NCI-H2227 (cell line): ENCODE results near the gene DNPEP.
"Not testable (repeated sequence)": the region's sequence is repeated elsewhere in the genome, so short reads cannot be mapped to it uniquely, and the experiment has no call there.

Experiments
- DNase-seq: peaks from one replicate; lab custom pipeline; 2025; ENCODE audit not compliant: unreplicated experiment; lab: John Stamatoyannopoulos, UW

DNPEP gene

GRCh38 chr2:219402665-219403515 lies 15.2 kb upstream of the DNPEP start:
- peak; percentile 91 for DNase-seq

DNA sequence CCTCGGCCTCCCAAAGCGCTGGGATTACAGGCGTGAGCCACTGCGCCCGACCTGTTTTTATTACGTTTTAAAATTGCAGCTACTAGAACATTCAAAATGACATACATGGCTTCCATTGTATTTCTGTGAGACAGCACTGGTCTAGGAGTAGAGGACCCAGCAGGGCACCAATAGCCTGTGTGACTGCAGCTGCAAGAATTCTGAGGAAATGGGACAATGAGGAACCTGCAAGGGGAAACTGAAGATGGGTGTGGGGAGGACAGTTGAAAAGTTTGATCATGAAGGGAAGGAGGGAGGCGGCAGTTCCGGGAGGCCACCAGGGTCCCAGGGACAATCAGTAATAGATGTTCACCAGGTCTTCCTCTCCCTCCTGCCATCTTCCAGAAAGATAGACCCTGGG lies 13.9 kb upstream of the DNPEP start:
- DNase-seq, result no peak

DNA sequence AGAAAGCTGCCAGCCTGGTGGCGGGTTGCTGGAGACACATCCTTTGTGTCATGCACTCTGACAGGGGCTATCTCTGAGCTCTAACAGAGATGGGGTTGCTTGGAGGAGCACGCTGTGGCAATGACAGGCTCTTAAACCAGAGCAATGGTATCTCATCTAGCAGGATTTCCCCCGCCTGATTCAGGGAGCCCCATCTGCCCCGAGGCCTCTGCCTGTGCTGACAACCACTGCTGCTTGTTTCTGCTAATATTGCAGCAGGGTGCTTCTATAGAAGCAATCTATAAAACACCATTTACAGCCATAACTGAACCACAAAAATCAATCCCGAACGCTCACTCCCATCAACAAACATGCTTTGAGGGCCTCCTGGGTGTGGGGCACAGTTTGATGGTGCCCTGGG lies 12.8 kb upstream of the DNPEP start:
- DNase-seq, result no peak

DNA sequence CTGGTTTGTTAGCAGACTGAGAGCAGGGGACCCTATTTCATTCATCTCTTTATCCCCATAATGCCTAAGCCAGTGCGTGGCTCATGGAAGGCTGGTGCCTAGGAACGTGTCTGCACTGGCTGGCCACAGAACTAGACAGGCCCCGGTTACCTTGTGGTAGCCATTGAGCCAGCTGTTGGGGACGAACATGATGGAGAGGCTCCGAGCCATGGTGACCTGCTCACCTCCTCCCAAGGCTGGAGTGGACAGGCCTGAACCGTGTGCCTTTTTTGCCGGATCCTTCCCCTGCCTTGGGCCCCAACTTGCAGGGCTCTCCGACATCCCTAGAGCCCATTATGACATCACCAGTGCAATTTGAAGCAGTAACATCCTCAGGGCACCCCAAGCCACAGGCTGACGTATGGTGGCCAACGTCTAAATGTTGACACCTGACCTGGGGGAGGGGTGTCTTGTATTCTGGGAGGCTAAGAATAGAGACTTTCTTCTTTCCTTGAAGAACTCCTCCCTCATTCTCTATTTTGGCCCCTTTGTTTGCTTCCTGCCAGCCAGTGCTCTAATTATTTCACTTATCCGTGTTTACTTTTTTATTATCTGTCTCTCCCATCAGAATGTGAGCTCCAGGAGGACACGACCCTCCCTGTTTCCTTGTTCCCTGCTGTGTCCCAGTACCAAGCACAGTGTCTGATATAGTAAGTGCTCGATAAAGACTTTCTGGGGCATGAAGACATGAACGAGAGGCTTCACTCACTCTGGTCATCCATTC lies 12.2 kb upstream of the DNPEP start:
- peak; percentile 38 for DNase-seq

DNA sequence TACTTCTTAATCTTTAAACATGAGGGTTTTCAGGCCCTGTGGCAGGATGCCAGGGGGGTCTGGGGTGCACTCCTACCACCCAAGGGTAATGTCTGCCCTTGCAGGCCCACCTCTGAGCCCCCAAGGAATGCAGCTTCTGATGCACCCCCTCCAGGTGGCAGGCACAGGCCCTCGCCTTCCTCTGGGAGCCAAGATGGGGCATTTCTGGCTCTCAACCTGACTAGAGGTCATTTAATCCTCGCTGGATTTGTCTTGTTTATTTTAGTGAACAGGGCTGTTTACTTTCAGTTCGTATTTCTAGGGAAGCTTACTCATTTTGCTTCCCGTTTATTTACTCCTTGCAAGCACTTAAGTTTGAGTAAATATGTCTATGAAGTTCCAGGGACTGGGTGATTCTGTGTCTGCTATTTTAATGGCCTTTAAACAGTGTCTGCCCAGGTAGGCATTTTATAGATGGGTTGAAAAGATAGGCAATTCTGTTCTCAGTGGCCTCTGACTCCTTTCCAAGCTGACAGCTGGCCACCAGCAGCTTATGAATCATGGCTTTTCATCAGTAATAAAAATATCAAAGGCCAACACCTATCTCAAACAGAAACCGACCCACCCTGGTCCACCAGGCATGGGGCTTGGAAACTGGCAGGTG lies 11.1 kb upstream of the DNPEP start:
- no peak for DNase-seq

DNA sequence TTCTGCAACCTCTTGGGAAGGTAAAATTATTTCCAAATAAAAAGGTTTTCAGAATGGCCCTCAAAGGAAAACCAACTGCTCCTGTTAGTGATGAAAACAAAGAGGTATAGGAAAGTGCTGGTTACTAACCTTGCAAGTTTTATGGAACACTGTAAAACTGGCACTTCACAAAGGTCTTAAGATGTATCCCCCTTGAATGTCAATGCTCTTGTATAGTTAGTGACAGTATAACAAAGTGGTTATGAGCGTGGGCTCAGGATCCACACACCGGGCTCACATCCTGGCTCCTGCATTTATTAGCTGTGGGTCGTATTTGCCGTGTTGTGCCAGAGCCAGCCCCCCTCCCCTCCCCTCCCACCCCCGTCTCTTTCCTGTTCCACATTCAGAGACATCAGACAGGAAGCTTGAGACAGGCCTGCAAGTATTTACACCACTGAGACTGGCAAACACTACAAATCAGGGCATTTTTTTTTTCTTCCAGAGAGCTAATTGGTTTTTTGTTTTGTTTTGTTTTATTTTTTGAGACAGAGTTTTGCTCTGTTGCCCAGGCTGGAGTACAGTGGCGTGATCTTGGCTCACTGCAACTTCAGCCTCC lies 9.2 kb upstream of the DNPEP start:
- no peak for DNase-seq

- no peak for DNase-seq
These were observed 7.9 kb upstream of the DNPEP start for GRCh38 chr2:219395609-219396008.

DNA sequence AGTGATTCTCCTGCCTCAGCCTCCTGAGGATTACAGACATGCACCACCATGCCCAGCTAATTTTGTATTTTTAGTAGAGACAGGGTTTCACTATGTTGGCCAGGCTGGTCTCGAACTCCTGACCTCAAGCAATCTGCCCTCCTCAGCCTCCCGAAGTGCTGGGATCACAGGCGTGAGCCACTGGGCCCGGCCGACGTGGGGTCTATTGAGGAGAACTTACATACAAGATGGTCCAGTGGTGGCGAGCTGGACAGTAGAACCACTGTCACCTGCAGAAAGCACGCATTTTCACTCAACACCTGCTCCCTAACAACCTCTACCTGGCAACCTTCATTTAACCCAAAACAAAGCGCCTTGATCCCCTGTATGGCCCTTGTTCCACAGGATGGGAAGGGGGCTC lies 7.3 kb upstream of the DNPEP start:
- DNase-seq, result not testable (repeated sequence)

DNA sequence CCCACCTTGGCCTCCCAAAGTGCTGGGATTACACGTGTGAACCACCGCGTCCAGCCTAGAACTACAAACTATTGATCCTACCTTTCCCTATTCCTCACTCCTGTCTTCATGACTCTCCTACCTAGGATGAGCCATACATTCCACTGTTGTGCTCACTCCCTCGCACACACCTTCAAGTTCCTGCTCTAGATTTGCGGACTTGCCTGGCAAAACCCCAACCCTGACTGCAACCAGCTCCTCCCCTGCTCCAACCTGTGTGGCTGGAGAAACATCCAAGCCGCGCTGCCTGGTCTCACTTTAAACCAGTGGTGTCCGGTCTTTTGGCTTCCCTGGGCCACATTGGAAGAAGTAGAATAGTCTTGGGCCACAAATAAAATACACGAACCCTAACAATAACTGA lies 5.0 kb upstream of the DNPEP start:
- no peak for DNase-seq

- DNase-seq, result no peak
These were observed 1.1 kb upstream of the DNPEP start for GRCh38 chr2:219388907-219389156.

GRCh38 chr2:219388121-219388906 lies 602 bp upstream of the DNPEP start:
- DNase-seq, result peak; percentile 98

GRCh38 chr2:219386532-219387280 lies 1.0 kb downstream of the DNPEP start:
- no peak for DNase-seq

GRCh38 chr2:219385958-219386520 lies 1.7 kb downstream of the DNPEP start:
- DNase-seq, result no peak

DNA sequence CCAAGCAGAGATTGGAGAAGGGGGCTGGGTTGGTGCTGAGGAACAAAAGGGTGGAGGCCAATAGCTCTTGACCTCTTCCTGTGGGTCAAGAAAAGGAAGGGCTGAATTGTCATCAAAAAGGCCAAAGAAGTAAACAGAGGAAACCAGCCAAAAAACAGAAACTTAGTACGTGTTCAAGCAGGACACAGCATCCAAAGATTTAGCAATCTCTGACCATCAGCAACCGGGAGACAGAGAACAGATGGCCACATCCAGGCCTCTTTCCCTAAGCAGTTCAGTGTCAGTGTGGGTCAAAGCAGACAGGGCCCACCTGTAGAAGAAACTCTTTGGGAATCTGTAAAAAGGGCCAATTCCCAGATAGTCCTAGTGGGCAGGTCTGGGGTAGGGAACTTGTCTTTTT lies 2.9 kb downstream of the DNPEP start:
- DNase-seq, result no peak

DNA sequence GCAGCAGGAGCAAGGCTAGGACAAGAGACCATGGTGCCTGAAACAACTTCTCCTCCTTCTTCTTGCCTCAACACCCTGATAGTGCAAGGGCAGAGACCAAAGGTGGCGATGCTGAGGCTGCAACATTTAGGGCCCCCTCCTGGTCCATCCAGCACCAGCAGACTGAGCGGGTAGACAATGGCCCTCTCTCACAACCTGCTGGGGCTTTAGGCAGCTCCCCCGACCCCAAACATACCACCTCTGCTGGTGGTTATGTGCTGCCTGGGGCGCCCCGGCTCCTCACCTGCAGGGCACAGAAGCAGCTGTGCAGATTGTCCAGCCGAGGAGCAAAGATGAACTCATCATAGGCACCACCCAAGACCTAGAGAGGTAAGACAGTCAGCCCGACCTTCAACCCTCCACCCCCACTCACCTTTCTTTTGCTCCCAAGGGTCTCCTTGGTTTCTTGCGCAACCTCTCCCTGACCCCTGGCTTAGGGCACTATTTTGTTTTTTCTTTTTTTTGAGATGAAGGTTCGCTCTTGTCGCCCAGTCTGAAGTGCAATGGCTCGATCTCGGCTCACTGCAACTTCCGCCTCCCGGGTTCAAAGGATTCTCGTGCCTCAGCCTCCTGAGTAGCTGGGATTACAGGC lies 3.5 kb downstream of the DNPEP start:
- no peak for DNase-seq

DNA sequence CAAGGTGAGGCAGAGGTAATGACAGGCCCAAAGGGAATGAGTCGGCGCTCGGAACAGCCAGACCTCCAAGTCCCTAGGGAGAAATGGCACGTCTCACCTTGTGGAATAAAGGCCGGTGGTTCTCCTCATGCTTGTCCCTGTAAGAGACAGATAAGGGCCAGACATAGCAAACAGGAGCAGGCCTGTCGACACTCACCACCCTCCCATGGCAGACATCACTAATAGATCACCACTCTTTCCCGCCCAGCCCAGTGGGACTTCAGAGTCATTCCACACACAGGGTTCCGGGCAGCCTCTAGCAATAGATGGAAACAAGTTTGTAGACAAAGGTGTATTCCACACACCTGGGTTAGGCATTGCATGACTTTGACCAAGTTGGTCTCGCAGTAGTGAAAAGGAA lies 6.3 kb downstream of the DNPEP start:
- DNase-seq, result no peak

DNA sequence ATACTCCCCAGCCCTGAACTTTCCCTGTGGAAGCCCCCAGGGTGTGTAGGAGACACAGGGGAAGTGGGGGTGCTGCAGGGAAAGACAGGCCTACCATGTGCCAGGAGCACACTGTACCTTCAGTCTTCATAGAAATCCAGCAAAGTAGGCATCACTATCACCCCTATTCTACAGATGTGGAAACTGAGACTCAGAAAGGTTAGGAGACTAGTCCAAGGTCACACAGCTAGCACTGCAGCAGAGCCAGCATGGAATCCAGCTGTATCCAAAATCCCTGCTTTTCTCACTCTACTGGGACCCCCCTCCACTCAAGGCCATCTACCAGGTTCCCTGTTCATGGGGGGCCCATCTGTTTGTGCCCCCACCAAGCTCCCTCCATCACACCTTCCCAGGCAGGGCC lies 6.8 kb downstream of the DNPEP start:
- DNase-seq, result no peak

- no peak for DNase-seq
These were observed 9.4 kb downstream of the DNPEP start for GRCh38 chr2:219378163-219378851.

DNA sequence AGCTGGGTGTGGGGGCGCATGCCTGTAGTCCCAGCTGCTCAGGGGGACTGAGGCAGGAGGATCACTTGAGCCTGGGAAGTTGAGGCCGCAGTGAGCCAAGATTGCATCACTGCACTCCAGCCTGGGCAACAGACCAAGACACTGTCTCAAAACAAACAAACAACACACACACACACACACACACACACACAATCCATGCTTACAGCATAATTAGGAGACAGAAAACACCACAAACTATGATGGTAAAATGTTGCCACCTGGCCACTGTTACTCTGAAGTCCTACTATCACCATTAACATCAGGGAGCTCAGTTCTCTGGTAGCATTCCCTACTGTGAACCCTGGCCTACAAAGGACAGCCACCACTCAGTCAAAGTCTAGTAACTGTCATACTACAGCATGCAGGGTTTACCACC lies 18.3 kb downstream of the DNPEP start:
- DNase-seq, result no peak
